ENCODE measurements around the gene FYTTD1.
"Not testable (repeated sequence)": the region's sequence is repeated elsewhere in the genome, so short reads cannot be mapped to it uniquely, and the experiment has no call there.

The FYTTD1 gene

GRCh38 chr3:197718891-197719290 lies 30.8 kb upstream of the FYTTD1 start:
- H3K79me2 ChIP-seq (ENCODE audit: insufficient read depth, low read depth): no peaks in the 10 kb centered on the region; the same call in 1 of the 2 replicates
- peaks cover 21% of the 10 kb centered on the region for H3K4me1 ChIP-seq (ENCODE audit: low read depth, poor library complexity, severe bottlenecking)
- no peak overlapping the region for H3K9ac ChIP-seq
- no peaks in the 10 kb centered on the region for H4K20me1 ChIP-seq (ENCODE audit: insufficient read depth)
- no peak overlapping the region for H3K27ac ChIP-seq
- no peak for TF ChIP-seq CTCF (conservative IDR thresholded peaks at IDR 0.05; ENCODE audit: low read depth, low read length)
- H3K36me3 ChIP-seq (ENCODE audit: insufficient read depth): no peaks in the 10 kb centered on the region
- no peak overlapping the region for H3K4me2 ChIP-seq
- no peaks in the 10 kb centered on the region for H3K27me3 ChIP-seq (ENCODE audit: insufficient read depth, low read depth)
- H3K4me3 ChIP-seq (IDR thresholded peaks at IDR 0.05; ENCODE audit: insufficient read depth, low read depth, low read length): no peak overlapping the region
- no peak overlapping the region for H2AFZ ChIP-seq (ENCODE audit: low read depth)

- H3K79me2 ChIP-seq (ENCODE audit: insufficient read depth, low read depth): peaks cover 6% of the 10 kb centered on the region; the same call in 1 of the 2 replicates
- no peak overlapping the region for H3K4me3 ChIP-seq (IDR thresholded peaks at IDR 0.05; ENCODE audit: insufficient read depth, low read depth, low read length)
- H3K4me2 ChIP-seq: no peak overlapping the region
- H3K27me3 ChIP-seq (ENCODE audit: insufficient read depth, low read depth): no peaks in the 10 kb centered on the region
- no peak overlapping the region for H2AFZ ChIP-seq (ENCODE audit: low read depth)
- no peaks in the 10 kb centered on the region for H3K36me3 ChIP-seq (ENCODE audit: insufficient read depth)
- H3K4me1 ChIP-seq (ENCODE audit: low read depth, poor library complexity, severe bottlenecking): peaks cover 15% of the 10 kb centered on the region
- TF ChIP-seq CTCF (conservative IDR thresholded peaks at IDR 0.05; ENCODE audit: low read depth, low read length): no peak
- no peak overlapping the region for H3K9ac ChIP-seq
- no peaks in the 10 kb centered on the region for H4K20me1 ChIP-seq (ENCODE audit: insufficient read depth)
- no peak overlapping the region for H3K27ac ChIP-seq
Measured at GRCh38 chr3:197720694-197721093, 29.0 kb upstream of the FYTTD1 start.

- Histone ChIP-seq H3K4me2 (no peak overlapping the region), H3K79me2 (ENCODE audit: insufficient read depth, low read depth) (peaks cover 12% of the 10 kb centered on the region; the same call in 1 of the 2 replicates), H3K9ac (no peak overlapping the region), H3K27me3 (ENCODE audit: insufficient read depth, low read depth) (no peaks in the 10 kb centered on the region), H3K4me3 (IDR thresholded peaks at IDR 0.05; ENCODE audit: insufficient read depth, low read depth, low read length) (no peak overlapping the region), H3K27ac (no peak overlapping the region), H3K36me3 (ENCODE audit: insufficient read depth) (no peaks in the 10 kb centered on the region), H4K20me1 (ENCODE audit: insufficient read depth) (no peaks in the 10 kb centered on the region), H2AFZ (ENCODE audit: low read depth) (no peak overlapping the region), H3K4me1 (ENCODE audit: low read depth, poor library complexity, severe bottlenecking) (peaks cover 15% of the 10 kb centered on the region)
- no peak for TF ChIP-seq CTCF (conservative IDR thresholded peaks at IDR 0.05; ENCODE audit: low read depth, low read length)
Measured at GRCh38 chr3:197722734-197723133, 26.9 kb upstream of the FYTTD1 start.

- H3K4me2 ChIP-seq; H3K4me3 ChIP-seq (IDR thresholded peaks at IDR 0.05; ENCODE audit: insufficient read depth, low read depth, low read length); H3K27me3 ChIP-seq (ENCODE audit: insufficient read depth, low read depth); H4K20me1 ChIP-seq (ENCODE audit: insufficient read depth); H3K9ac ChIP-seq; H3K36me3 ChIP-seq (ENCODE audit: insufficient read depth); H2AFZ ChIP-seq (ENCODE audit: low read depth); H3K27ac ChIP-seq: not testable (repeated sequence)
- Histone ChIP-seq H3K79me2 (ENCODE audit: insufficient read depth, low read depth) (peaks cover 21% of the 10 kb centered on the region; the same call in 1 of the 2 replicates), H3K4me1 (ENCODE audit: low read depth, poor library complexity, severe bottlenecking) (peaks cover 43% of the 10 kb centered on the region)
Measured at GRCh38 chr3:197727878-197728277, 21.8 kb upstream of the FYTTD1 start.

- no peak overlapping the region for H2AFZ ChIP-seq (ENCODE audit: low read depth)
- peaks cover 26% of the 10 kb centered on the region for H3K79me2 ChIP-seq (ENCODE audit: insufficient read depth, low read depth)
- H3K4me3 ChIP-seq (IDR thresholded peaks at IDR 0.05; ENCODE audit: insufficient read depth, low read depth, low read length): no peak overlapping the region
- H3K4me1 ChIP-seq (ENCODE audit: low read depth, poor library complexity, severe bottlenecking): peaks cover 49% of the 10 kb centered on the region
- H3K9ac ChIP-seq: no peak overlapping the region
- no peaks in the 10 kb centered on the region for H4K20me1 ChIP-seq (ENCODE audit: insufficient read depth)
- H3K27me3 ChIP-seq (ENCODE audit: insufficient read depth, low read depth): no peaks in the 10 kb centered on the region
- no peak overlapping the region for H3K27ac ChIP-seq
- no peak for TF ChIP-seq CTCF (conservative IDR thresholded peaks at IDR 0.05; ENCODE audit: low read depth, low read length)
- H3K4me2 ChIP-seq: no peak overlapping the region
- no peaks in the 10 kb centered on the region for H3K36me3 ChIP-seq (ENCODE audit: insufficient read depth)
Measured at GRCh38 chr3:197728487-197728886, 21.2 kb upstream of the FYTTD1 start.

Data from KMS-11 (cell line).